ENCODE measurements around the gene HOXB8.

GRCh38 chr17:48566717-48567116 is 48.4 kb downstream of the HOXB8 start:
- TF ChIP-seq, protein P1, sequence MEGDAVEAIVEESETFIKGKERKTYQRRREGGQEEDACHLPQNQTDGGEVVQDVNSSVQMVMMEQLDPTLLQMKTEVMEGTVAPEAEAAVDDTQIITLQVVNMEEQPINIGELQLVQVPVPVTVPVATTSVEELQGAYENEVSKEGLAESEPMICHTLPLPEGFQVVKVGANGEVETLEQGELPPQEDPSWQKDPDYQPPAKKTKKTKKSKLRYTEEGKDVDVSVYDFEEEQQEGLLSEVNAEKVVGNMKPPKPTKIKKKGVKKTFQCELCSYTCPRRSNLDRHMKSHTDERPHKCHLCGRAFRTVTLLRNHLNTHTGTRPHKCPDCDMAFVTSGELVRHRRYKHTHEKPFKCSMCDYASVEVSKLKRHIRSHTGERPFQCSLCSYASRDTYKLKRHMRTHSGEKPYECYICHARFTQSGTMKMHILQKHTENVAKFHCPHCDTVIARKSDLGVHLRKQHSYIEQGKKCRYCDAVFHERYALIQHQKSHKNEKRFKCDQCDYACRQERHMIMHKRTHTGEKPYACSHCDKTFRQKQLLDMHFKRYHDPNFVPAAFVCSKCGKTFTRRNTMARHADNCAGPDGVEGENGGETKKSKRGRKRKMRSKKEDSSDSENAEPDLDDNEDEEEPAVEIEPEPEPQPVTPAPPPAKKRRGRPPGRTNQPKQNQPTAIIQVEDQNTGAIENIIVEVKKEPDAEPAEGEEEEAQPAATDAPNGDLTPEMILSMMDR (IDR thresholded peaks at IDR 0.05), result no peak
- TF ChIP-seq EZH2 (IDR thresholded peaks at IDR 0.05), result no peak
